HG03575 (cell line): ENCODE measurements around the gene AP1M1.
"Not testable (repeated sequence)": the region's sequence is repeated elsewhere in the genome, so short reads cannot be mapped to it uniquely, and the experiment has no call there.

Source experiments
- ATAC-seq: cut with Tn5 transposase; IDR thresholded peaks from one replicate; pipeline ENCODE4 v1.9.1; 2021; ENCODE audit not compliant: unreplicated experiment, insufficient number of reproducible peaks, low FRiP score; ENCODE audit errors: extremely low read depth

Gene AP1M1

GRCh38 chr19:16281743-16282142, 84.0 kb downstream of the AP1M1 start:
- no peak for ATAC-seq

GRCh38 chr19:16283210-16284061, 85.7 kb downstream of the AP1M1 start:
- no peak for ATAC-seq

GRCh38 chr19:16284505-16284904, 86.8 kb downstream of the AP1M1 start:
- no peak for ATAC-seq

GRCh38 chr19:16285079-16285478, 87.4 kb downstream of the AP1M1 start:
- ATAC-seq, result not testable (repeated sequence)

GRCh38 chr19:16285769-16286498, 88.2 kb downstream of the AP1M1 start:
- ATAC-seq, result no peak

GRCh38 chr19:16288544-16288943, 90.8 kb downstream of the AP1M1 start:
- ATAC-seq, result no peak

GRCh38 chr19:16289594-16289993, 91.9 kb downstream of the AP1M1 start:
- ATAC-seq, result no peak

- no peak for ATAC-seq
These were observed 93.0 kb downstream of the AP1M1 start for GRCh38 chr19:16290692-16291091.

GRCh38 chr19:16293118-16294091, 95.7 kb downstream of the AP1M1 start:
- ATAC-seq, result no peak

- no peak for ATAC-seq
These were observed 97.3 kb downstream of the AP1M1 start for GRCh38 chr19:16295057-16295456.
